Endothelial cell of umbilical vein (primary cell): Measurements from ENCODE around the gene LCN6. TPM values are rescaled to one million over a fixed set of nuclear protein-coding genes. Genes with fewer than 3 reads are reported as not detected.

Source experiments
- BruUV-seq: library from RNA; stranded (reverse); fragments of 400-500 nt; replicated peaks from 2 replicates; lab custom pipeline; 2021; lab: Mats Ljungman, UMichigan
- CTCF ChIA-PET: fragments of 300-600, 350-600 bp; sonication (Branson Sonifier 250); formaldehyde crosslinking; loops from one replicate; lab custom pipeline; 2021; ENCODE audit warnings: antibody characterized with exemption, inconsistent platforms; lab: Charles Lee
- POLR2A ChIA-PET: fragments of 300-600, 350-600 bp; sonication (Branson Sonifier 250); formaldehyde crosslinking; loops from one replicate; lab custom pipeline; 2021; ENCODE audit warnings: antibody characterized with exemption, inconsistent platforms; lab: Charles Lee
- DNase-seq: peaks from one replicate; pipeline ENCODE4 v3.0.0-alpha.2; 2011; ENCODE audit warnings: low read depth, low spot score
- FAIRE-seq: peaks from 2 replicates; lab custom pipeline; 2011; peaks lifted over from hg19 to GRCh38; lab: Jason Lieb, UNC
- H2AFZ ChIP-seq: 2 replicates; pipeline ENCODE4 v1.6.0; 2012; ENCODE audit warnings: low read depth, low read length, control low read depth, inconsistent platforms
- H3K27ac ChIP-seq: 2 replicates; pipeline ENCODE4 v1.5.1; 2011; ENCODE audit warnings: low read depth, mild to moderate bottlenecking, control low read depth, low read length, moderate library complexity; ENCODE audit not compliant: insufficient read depth
- H3K27me3 ChIP-seq, 2 experiments: 2 replicates each; pipeline versions ENCODE4 v1.6.0 to v1.6.1; 2011; ENCODE audit warnings: low read length in 2 of 2, mixed read lengths in 1 of 2; ENCODE audit not compliant: control insufficient read depth in 2 of 2, insufficient read depth in 2 of 2
- H3K36me3 ChIP-seq, 2 experiments: 2 replicates in 1 of 2; 3 replicates in 1 of 2; pipeline ENCODE4 v1.5.1; 2011; ENCODE audit warnings: low read length in 2 of 2, mild to moderate bottlenecking in 1 of 2, moderate library complexity in 1 of 2; ENCODE audit not compliant: control insufficient read depth in 2 of 2, insufficient read depth in 2 of 2; ENCODE audit errors: extremely low read depth in 1 of 2
- H3K4me1 ChIP-seq: 3 replicates; pipeline ENCODE4 v1.5.1; 2011; ENCODE audit warnings: mild to moderate bottlenecking, low read length; ENCODE audit not compliant: control insufficient read depth, insufficient read depth; ENCODE audit errors: extremely low read depth
- H3K4me2 ChIP-seq: 2 replicates; pipeline ENCODE4 v1.6.1; 2011; ENCODE audit warnings: low read length, control low read depth, mixed read lengths; ENCODE audit not compliant: insufficient read depth
- H3K4me3 ChIP-seq, 3 experiments: fragments of 200-600 bp in 1 of 3; sonication (generic), shearing (Covaris generic) in 1 of 3; replicated peaks in 1 of 3; 2 replicates each; pipeline ENCODE4 v1.5.1; 2011 to 2016; ENCODE audit warnings: control low read depth in 3 of 3, low read length in 3 of 3, mild to moderate bottlenecking in 2 of 3, inconsistent platforms in 1 of 3, low read depth in 1 of 3, moderate library complexity in 1 of 3; ENCODE audit not compliant: insufficient read depth in 1 of 3
- H3K79me2 ChIP-seq: 2 replicates; pipeline ENCODE4 v1.6.0; 2012; ENCODE audit warnings: low read length, inconsistent platforms; ENCODE audit not compliant: control insufficient read depth, insufficient read depth
- H3K9ac ChIP-seq: replicated peaks from 2 replicates; pipeline ENCODE3; 2011; ENCODE audit warnings: low read length, control low read depth; ENCODE audit not compliant: insufficient read depth; ENCODE audit errors: extremely low read depth
- H3K9me1 ChIP-seq: replicated peaks from 3 replicates; pipeline ENCODE4 v1.6.0; 2011; ENCODE audit warnings: mild to moderate bottlenecking, low read length; ENCODE audit not compliant: control insufficient read depth, insufficient read depth; ENCODE audit errors: extremely low read depth
- H3K9me3 ChIP-seq: replicated peaks from 2 replicates; pipeline ENCODE4 v1.5.1; 2012; ENCODE audit warnings: low read length, inconsistent platforms; ENCODE audit not compliant: control insufficient read depth, insufficient read depth
- H4K20me1 ChIP-seq: replicated peaks from 2 replicates; pipeline ENCODE3; 2011; ENCODE audit warnings: mild to moderate bottlenecking, low read length; ENCODE audit not compliant: control insufficient read depth, insufficient read depth; ENCODE audit errors: extremely low read depth
- CTCF ChIP-seq, 2 donors: IDR thresholded peaks; 1 replicate in 1 of 2; 2 replicates in 1 of 2; pipeline ENCODE4 v1.5.1; 2011; ENCODE audit warnings: low read length in 2 of 2, mild to moderate bottlenecking in 2 of 2, moderate library complexity in 2 of 2, control low read depth in 1 of 2, inconsistent platforms in 1 of 2, low read depth in 1 of 2; ENCODE audit not compliant: insufficient read depth in 1 of 2; ENCODE audit errors: extremely low read depth in 1 of 2
- EZH2 ChIP-seq: IDR thresholded peaks from 2 replicates; pipeline ENCODE4 v1.6.1; 2012; ENCODE audit warnings: borderline replicate concordance, low read depth, mild to moderate bottlenecking, moderate library complexity, low read length, inconsistent platforms; ENCODE audit not compliant: severe bottlenecking
- FOS ChIP-seq: IDR thresholded peaks from 2 replicates; pipeline ENCODE4 v1.6.1; 2011; ENCODE audit warnings: mild to moderate bottlenecking, low read length, moderate library complexity, borderline replicate concordance; ENCODE audit not compliant: insufficient read depth
- GATA2 ChIP-seq: IDR thresholded peaks from 2 replicates; pipeline ENCODE4 v1.7.0; 2011; ENCODE audit warnings: low read depth, mild to moderate bottlenecking, moderate library complexity, mixed read lengths, low read length; ENCODE audit not compliant: insufficient read length, insufficient read depth
- JUN ChIP-seq: IDR thresholded peaks from 2 replicates; pipeline ENCODE4 v1.6.1; 2011; ENCODE audit warnings: borderline replicate concordance, low read depth; ENCODE audit not compliant: insufficient read length, insufficient read depth
- MAX ChIP-seq: IDR thresholded peaks from 2 replicates; pipeline ENCODE4 v1.6.1; 2011; ENCODE audit not compliant: insufficient read depth, insufficient read length
- MYC ChIP-seq: IDR thresholded peaks from one replicate; pipeline ENCODE4 v1.6.1; 2011; ENCODE audit warnings: mild to moderate bottlenecking, low read depth, low read length
- POLR2A ChIP-seq: IDR thresholded peaks from 2 replicates; pipeline ENCODE4 v1.6.1; 2012; ENCODE audit warnings: low read depth, mild to moderate bottlenecking, control low read depth, low read length
- POLR2AphosphoS5 ChIP-seq: IDR thresholded peaks from 2 replicates; pipeline ENCODE4 v1.6.1; 2012; ENCODE audit warnings: low read depth, mild to moderate bottlenecking, control low read depth, low read length, moderate library complexity; ENCODE audit not compliant: insufficient read depth
- dilution Hi-C: fragments of 300-500 bp; cut with MboI; formaldehyde crosslinking; loops from one replicate; pipeline ENCODE4 v1.15.0; 2019; ENCODE audit warnings: low sequenced_read_pairs; ENCODE audit not compliant: extremely low pct_ligation_motif_present
- intact Hi-C: fragments of 100-400 bp; cut with micrococcal nuclease; formaldehyde crosslinking; loops from one replicate; pipeline ENCODE4 v1.10.0; 2022
- polyA plus RNA-seq, 4 experiments: library from polyadenylated mRNA; depleted of rRNA in 3 of 4; stranded (reverse) in 3 of 4; unstranded in 1 of 4; fragments of >200 nt; gene quantifications; 2 replicates each; pipeline versions ENCODE4 v1.2.1 to v1.2.3, GENCODE V29; 2011 to 2012; ENCODE audit warnings: missing spikeins in 1 of 4
- total RNA-seq: library from RNA; stranded (reverse); gene quantifications from 2 replicates; pipeline ENCODE4 v1.2.3, GENCODE V29; 2021

The LCN6 gene
- total and polyA plus RNA-seq, 2 donors (not counting 3 experiments of a cell fraction or from before 2014, with no cell fraction given) = 0.17 TPM; not detected in 1

- no peak for FAIRE-seq
- dilution Hi-C loops (no loop called here), intact Hi-C loops (no loop called here)
- Histone ChIP-seq H3K36me3 (no peaks in the 10 kb centered on the region), H4K20me1 (no peaks in the 10 kb centered on the region), H3K27me3 (peaks cover 14 to 24% of the 10 kb centered on the region in 2 experiments), H3K9me1 (no peaks in the 10 kb centered on the region), H3K4me1 (no peaks in the 10 kb centered on the region), H3K27ac (no peak overlapping the region), H3K9me3 (peaks cover 3% of the 10 kb centered on the region), H3K9ac (no peak overlapping the region), H3K79me2 (no peaks in the 10 kb centered on the region), H2AFZ (no peak overlapping the region), H3K4me3 (no peak overlapping the region), H3K4me2 (no peak overlapping the region)
- ChIA-PET POLR2A (no interaction called here), CTCF (interaction anchor here (0.8 to 2.5 kb wide), 11 partner anchors 8 to 459 kb away, joined by 3 to 17 read pairs (median 4); partner anchors contain the start of genes ABCA2 and LCN15)
- DNase-seq = no peak
- no TSS peak for BruUV-seq
- TF ChIP-seq FOS (no peak), MYC (no peak), POLR2A (no peak), CTCF (IDR thresholded peaks at IDR 0.05; ENCODE audit: extremely low read depth in 1 of 2, insufficient read depth in 1 of 2, low read depth in 1 of 2, low read length in 2 of 2) (no peak), POLR2AphosphoS5 (no peak), JUN (no peak), GATA2 (no peak), EZH2 (no peak), MAX (no peak)
Measured at GRCh38 chr9:136777359-136777758, 29.0 kb upstream of the LCN6 start.
